ENCODE results near the gene COX6B2. TPM values are rescaled to one million over a fixed set of nuclear protein-coding genes. Genes with fewer than 3 reads are reported as not detected.

The COX6B2 gene
- polyA plus RNA-seq, 1 experiment, result 0.16 TPM

GRCh38 chr19:55385724-55386492, 31.4 kb upstream of the COX6B2 start, which contains the start of gene RPL28:
RPL28 (plus strand) TSS chr19:55385932; CDS start chr19:55386358, 426 bp downstream.
- peak within 1 kb of the TSS; percentile 99 for H3K4me3 ChIP-seq (ENCODE audit: low read depth, low read length)
- no peaks in the 10 kb centered on the region for H3K27me3 ChIP-seq (ENCODE audit: control insufficient read depth, insufficient read depth, low read length)
- TF ChIP-seq CTCF (IDR thresholded peaks at IDR 0.05; ENCODE audit: low read depth, low read length), result no peak
- peak within 1 kb of the TSS; percentile 93 for H3K27ac ChIP-seq (ENCODE audit: low read depth, low read length)
- H3K9me3 ChIP-seq (ENCODE audit: control insufficient read depth, insufficient read depth, low read length), result peaks cover 4% of the 10 kb centered on the region; the same call in 1 of the 2 replicates
- ChIA-PET POLR2A (interaction anchor here (0.9 to 10.3 kb wide), 3 partner anchors 17 to 47 kb away, joined by 3 to 93 read pairs (median 4); partner anchors contain the start of genes KMT5C and UBE2S), CTCF (no interaction called here)
- peak; percentile 95 for DNase-seq (ENCODE audit: low read depth, low spot score)

DNA sequence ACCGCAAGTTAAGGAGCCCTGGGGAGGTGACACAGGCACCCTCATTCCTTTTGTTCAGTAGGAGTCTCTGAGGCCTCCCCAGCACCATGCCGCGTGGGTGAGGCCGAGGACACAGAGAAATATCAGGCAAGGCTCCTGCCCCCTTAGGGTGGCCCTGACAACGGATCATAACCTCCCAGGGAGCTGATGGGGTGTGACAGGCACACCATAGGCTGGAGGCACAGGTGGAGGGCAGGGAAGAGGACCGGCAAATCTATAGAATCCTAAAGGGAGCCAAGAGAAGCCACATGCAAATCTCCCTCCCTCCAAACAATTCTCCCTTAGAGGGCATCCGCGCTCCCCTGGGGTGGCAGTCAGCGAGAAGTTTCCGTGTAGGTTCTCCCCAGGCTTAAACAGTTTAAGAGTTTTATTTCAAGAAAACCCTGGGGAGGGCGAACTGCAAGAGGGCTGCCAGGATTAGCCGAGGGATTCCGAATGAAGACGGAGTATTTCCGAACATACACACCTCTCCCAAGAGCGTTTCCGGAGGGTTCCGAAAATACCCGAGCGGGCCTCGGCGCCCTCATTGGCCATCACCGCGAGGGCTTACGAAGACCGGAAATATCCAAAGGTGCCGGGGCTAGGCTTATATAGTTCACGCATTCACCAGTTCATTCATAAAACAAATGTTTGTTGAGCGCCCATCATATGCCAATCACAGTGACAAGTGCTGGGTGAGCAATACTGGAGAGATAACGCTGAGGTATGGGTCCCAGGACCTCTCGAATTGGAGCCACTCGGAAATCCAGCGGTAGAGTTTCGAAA, 30.6 kb upstream of the COX6B2 start:
- no peak for TF ChIP-seq CTCF (IDR thresholded peaks at IDR 0.05; ENCODE audit: low read depth, low read length)
- ChIA-PET CTCF (interaction anchor here (1.1 to 3.2 kb wide), 2 partner anchors 83 to 93 kb away, joined by 3 to 15 read pairs; no protein-coding TSS in a partner anchor), POLR2A (interaction anchor here (0.7 to 2.9 kb wide), 5 partner anchors 11 to 126 kb away, joined by 3 to 24 read pairs (median 4); partner anchors contain the start of genes IL11 and PPP6R1)
- Histone ChIP-seq H3K4me3 (ENCODE audit: low read depth, low read length) (peak overlapping the region; percentile 99), H3K9me3 (ENCODE audit: control insufficient read depth, insufficient read depth, low read length) (peaks cover 4% of the 10 kb centered on the region; the same call in 1 of the 2 replicates), H3K27me3 (ENCODE audit: control insufficient read depth, insufficient read depth, low read length) (no peaks in the 10 kb centered on the region), H3K27ac (ENCODE audit: low read depth, low read length) (peak overlapping the region; percentile 93)
- DNase-seq (ENCODE audit: low read depth, low spot score), result peak; percentile 87

- H3K9me3 ChIP-seq (ENCODE audit: control insufficient read depth, insufficient read depth, low read length), result peaks cover 4% of the 10 kb centered on the region; the same call in 1 of the 2 replicates
These were observed 29.8 kb upstream of the COX6B2 start, which contains the start of gene TMEM238 for GRCh38 chr19:55384131-55384919. TMEM238 (minus strand) TSS chr19:55384292; CDS start chr19:55384259, 33 bp downstream.

More at GRCh38 chr19:55384131-55384919, 29.8 kb upstream of the COX6B2 start, which contains the start of gene TMEM238:
- POLR2A ChIA-PET, result interaction anchor here (0.6 to 2.9 kb wide), 12 partner anchors 9 to 125 kb away, joined by 3 to 24 read pairs (median 5); partner anchors contain the start of genes GARIN5B, HSPBP1, IL11 and PPP6R1
- CTCF ChIA-PET, result interaction anchor here (1.1 to 3.2 kb wide), 3 partner anchors 45 to 93 kb away, joined by 3 to 15 read pairs (median 3); partner anchors contain the start of gene KMT5C
- TF ChIP-seq CTCF (IDR thresholded peaks at IDR 0.05; ENCODE audit: low read depth, low read length), result no peak
- Histone ChIP-seq H3K27me3 (ENCODE audit: control insufficient read depth, insufficient read depth, low read length) (no peaks in the 10 kb centered on the region), H3K27ac (ENCODE audit: low read depth, low read length) (peak within 1 kb of the TSS; percentile 93), H3K4me3 (ENCODE audit: low read depth, low read length) (peak within 1 kb of the TSS; percentile 99)
- no peak for DNase-seq (ENCODE audit: low read depth, low spot score)

Data from AG04450 (cell line).